Measurements from ENCODE around the gene PTPN4.

Gene PTPN4

DNA sequence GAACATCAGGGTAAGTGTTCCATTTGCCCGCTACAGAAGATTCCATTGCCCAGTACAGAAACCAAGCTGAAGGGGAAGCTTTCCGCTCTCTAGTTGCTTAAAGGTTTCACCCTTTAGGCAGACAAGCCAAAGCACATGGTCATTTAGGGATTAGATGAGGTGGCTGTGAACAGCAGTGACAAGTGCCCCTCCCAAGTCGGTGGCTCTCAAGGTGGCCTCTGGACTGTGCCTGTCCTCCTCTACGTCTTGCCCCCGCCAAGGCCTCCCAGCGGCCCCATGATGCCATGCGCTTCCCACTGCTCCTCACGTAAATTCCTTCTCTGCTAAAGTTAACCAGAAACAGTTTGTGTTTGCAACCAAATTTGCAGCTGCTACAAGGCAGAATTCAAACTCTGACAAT lies 24.2 kb upstream of the PTPN4 start:
- DNase-seq: no peak

DNA sequence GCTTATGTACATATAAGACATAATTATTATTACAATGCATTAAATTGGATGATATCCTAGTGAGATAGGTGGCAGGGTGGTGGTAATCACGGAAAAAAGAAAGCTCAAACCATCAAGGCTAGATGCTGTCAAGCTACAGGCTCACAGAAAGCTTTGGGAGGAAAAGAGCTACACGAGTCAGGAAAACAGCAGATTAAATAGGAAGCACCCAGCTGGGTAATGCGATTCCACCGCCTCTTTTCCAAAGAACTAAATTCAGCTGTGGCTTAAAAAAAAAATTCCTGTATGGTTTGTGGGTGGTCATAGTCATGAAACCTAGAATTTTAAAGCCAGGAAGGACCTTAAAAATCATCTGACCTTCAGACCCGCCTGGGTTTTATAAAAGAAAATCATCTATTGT lies 23.7 kb upstream of the PTPN4 start:
- DNase-seq: no peak

DNA sequence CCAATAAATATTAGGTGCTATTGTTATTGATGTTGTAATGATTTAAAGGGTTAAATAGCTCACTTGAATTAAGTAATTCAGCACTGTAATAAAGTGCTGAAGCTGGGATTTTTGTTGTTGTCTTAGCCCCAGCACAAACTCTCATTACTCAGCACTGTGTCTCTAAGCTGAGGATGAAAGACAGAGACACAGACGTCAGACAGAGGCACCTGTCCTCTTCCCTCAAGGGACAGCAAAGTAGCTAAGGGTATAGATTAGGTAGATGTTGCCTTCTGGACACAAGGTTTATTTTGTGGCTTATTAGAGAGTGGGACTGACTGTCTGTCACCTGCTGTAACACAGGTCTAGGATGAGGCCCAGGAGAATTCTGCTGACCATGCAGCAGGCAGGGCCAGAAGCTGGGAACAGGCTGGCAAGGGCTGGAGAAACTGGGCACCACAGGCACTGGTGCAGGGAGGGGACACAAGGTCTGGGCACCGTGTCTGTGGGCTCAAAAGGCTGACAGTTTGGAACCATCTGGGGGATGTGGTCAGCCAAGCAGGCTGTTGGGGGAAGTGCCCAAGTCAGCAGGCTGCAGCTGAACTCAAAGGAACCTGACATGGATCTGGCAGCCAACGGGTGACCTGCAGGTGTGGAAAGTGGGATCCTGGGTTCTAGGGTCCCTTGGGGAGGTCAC lies 20.0 kb upstream of the PTPN4 start:
- no peak for DNase-seq

DNA sequence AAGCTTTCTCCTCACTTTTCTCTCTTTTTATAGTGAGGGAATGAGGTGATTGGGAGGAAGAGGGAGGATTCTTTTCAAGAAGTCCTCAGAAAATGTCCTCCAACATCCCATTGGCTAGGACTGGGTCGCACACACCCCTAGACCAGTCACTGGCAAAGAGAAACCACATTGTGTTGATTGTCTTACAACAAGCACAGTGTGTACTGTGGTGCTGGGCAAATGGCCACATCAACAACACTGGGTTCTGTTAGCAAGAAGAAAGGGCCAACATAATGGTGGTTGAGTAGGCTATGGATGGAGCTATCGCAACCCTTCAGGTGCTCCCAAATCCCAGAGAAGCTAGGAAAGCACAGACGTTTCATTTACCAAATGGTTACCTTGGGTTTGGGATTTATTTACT lies 18.7 kb upstream of the PTPN4 start:
- DNase-seq: no peak

DNA sequence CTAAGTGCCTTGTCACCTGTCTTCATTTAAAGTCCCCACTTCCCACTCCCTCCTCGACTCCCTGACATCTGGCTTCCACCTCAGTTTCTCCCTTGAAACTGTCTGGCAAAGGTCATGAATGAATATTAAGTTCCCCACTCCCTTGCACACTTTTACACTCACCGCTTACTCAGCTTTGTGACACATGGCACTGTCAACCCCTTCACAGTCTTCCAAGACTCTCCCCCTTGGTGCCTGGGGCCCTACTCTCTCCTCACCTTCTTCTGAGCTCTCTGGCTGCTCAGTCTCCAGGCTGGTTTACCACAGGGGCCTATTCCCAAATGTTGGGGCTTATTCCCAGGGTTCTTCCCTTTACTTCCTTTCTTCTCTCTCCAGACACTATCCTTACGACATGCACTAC lies 17.9 kb upstream of the PTPN4 start:
- no peak for DNase-seq

DNA sequence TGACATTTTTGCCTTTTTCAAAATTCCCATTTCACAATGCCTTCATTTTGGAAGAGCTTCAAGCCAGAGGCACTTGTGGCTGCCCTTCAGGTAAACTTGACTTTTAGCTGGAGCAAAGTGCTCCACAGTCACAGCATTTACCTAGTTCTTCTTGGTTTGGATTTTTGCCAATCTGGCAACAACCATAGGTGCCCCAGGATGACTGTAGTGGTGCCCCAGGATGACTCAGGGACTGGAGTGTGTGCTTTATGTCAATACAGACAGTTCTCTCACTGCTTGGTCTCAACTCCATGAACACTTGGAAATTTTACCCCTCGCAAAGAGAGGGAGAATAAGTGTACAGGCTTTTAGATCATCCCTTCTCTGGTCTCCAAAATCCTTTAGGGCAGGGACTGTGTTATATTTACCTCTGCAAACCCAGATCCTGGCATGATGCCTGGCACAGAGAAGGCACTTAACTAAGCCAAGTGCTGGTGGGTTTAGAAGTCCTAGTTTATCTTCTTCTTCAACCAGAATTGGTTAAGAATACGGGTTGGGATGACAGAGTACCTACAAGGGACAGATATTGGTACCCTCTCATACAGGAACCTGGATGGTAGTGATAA lies 15.3 kb upstream of the PTPN4 start:
- DNase-seq: peak; percentile 24 to 52

DNA sequence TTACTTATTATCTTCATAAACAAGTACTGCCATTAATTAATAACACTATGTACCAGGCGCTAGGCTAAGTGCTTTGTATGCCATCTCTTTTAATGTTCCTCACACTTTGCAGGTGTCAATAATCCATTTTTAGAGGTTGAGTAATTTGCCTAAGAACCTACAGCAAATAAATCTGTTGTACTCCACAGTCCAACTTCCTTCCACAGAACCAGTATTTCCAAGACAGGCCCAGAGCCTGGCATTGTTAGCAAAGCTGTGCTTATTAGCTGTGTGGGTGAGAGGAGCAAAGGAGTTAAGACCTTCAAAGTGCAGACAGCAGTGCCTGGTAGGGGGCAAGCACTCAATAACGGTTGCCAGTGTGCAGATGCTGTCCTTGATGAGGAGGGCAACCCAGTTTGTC lies 14.2 kb upstream of the PTPN4 start:
- DNase-seq: no peak

DNA sequence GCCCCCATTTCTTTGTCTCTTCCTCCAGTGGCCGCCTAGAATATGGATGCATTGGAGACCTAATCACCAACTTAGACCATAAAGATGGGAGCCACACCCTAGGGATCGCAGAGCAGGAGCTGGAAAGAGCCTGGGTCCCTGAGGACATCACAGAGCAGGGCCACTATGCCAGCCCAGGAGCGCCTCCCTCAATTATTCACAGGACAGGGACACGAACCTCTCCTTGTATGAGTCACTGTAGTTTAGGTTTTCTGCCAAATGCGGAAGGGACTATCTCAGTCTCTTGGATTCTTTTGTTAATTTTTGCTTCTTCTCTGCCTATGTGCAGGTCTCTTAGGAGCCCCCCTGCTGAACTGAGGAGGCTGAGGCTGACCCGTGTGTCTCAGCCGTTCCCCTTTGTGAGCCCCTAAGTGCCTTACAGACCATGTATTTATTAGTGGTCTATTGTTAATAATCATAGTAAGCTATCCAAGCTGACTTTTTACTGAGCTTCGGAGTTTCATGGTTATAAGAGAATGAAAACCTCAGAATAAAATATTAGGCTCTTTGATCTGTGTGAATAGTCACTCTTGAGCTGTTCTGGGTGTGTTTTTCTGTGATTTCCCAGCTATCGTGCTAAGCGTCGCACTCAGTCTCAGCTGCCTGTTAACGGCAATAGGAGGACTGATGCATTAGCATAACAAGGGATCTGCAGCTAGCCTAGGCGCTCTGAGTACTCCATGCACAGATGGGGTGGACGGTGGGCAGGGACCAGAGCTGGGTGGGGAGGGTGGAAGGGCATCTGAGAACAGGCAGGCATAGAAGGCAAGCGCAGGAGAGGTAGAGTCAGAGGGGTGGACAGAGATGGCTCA lies 12.7 kb upstream of the PTPN4 start:
- DNase-seq: no peak

DNA sequence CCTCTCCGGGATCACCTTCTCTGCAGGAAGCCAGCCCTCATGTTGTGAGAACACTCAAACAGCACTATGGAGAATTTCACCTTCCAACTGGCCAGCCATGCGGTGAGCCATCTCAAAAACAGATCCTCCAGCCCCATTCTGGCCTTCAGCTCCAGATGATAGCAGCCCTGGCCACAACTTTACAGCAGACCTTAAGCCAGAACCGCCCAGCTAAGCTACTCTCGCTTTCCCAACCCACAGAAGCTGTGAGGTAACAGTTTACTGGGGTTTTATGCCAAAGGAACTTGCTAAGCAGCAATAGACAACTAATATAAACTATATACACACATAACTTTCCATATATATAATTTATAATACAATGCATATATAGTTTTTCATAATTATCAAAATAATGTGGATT lies 11.6 kb upstream of the PTPN4 start:
- DNase-seq: no peak

DNA sequence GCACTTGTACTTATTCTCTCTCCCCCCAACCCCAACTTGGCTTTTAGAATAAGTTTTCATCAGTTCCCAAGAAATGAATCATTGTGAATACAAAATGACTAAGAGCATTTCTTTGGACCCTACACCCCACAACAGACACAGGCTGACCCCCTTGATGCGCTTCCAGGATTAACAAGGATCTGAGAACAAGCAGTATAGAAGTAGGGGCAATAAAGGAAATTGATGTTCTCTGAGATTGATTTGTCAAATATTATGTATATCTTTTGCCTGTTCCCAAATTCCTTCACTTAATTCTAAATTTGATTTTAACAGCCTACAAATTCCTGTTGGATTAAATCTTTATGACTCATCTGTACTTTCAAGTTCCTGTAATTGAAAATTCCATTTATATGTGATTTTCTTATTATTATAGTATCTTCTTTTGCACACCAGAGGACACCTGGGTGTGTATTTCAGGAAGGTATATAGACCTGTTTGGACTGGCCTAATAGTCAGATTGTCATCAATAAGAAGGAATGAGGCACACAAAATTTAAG lies 10.2 kb upstream of the PTPN4 start:
- no peak for DNase-seq

DNA sequence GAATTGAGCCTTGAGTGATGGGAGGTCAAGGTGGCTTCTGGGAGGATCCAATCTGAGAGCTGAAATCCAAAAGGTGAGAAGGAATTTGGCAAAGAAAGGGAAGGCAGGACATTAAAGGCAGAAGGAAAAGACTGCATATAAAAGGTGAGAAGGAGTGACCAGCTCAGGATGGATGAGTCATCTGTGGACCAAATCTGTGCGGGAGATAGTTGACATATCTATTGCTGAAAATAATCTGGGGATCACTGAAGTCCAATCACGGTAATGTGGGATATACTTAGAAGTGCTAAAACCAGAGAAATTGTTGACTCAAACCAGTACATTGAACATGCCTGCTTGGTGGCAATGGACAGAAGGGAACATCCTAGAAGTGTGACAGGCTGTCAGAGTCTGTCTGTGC lies 8.0 kb upstream of the PTPN4 start:
- no peak for DNase-seq

DNA sequence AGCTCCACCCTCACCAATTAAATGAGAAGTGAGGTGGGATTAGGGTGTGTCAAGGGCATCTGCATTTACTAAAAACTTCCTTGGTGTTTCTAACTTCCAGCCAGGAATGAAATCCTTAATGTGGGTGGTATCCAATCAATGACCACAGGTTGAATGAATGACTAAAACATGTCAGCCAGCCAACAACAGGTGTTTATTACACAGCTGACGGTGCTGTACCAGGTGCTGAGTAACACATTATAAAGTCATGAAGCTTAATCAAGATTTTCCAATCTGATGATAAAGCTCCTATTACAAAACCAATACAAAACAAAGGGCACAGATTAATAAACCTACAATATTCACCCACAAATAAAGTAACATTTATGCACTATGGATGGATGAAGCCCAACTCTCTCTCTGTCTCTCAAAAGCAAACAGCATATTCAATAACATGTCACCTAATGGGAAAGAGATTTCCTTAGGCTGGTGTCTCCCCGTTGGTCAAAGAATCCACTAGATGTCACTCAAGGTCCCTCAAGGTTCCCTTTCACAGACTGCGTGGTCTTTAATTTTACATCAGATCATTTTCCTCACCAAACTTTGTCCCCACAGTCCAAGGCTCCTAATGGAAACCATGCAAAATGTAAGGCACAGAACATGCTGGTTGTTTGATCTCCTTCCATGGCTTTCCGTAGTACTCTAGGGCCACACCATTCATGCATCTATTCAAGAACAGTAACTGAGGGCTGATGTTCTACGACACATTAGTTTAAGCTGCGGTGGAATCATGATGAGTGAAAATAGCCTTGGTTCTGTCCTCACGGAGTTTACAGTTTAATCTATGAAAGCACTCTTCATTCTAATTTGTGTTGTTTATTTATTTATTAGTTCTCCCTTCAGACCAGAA lies 6.4 kb upstream of the PTPN4 start:
- DNase-seq: peak; percentile 31 to 55

DNA sequence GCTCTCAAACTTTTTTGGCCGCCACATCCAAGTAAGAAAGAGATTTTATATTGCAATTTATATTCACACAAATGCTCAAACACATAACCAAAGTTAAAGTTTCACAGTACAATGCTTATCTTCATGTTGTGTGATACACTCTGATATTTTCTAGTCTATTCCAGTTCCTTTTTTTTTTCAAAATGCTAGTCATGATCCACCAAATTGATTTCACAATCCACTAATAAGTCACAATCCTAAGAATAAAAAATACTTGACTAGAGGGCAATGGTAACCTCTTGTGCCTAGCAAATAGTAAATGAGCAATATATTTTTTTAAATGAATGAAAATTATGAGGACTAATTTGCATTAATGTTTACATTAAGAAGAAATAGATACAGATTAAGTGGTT lies 5.8 kb upstream of the PTPN4 start:
- no peak for DNase-seq

DNA sequence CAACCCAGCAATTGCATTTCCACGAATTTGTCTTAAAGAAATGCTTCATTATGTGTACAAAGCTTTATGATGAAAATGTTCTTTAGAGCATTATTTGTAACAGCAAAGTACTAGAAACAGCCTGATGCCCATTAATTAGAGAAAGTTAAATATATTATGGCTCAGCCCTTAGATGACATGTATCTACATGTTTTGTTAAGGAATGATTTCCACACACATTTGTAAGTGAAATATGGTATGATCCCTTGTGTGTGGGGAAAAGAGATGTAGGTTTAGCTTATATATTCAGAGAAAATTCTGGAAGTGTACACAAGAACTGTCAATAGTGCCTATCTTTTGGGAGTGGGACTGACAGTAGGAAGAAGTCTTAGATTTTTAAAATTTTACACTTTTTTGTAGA lies 3.8 kb upstream of the PTPN4 start:
- DNase-seq: no peak

DNA sequence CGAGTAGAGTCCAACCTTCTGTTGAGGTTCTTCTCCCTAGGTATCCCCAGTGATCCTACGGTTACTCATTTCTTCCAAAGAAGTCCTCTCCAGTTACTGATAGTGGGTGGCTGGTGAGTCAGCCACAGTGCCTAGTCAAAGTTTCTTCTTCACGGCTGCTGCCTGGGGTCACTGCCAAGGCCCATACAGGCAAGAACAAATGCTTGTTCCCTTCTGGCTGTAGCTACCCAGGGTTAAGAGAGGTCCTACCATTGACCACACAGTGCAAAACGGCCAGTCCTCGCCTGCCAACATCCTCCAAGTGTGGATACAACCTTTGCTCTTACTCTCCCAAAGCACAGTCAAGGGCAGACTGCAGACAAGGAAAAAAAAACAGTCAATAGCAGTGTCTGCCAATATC lies 2.9 kb upstream of the PTPN4 start:
- DNase-seq: no peak

DNA sequence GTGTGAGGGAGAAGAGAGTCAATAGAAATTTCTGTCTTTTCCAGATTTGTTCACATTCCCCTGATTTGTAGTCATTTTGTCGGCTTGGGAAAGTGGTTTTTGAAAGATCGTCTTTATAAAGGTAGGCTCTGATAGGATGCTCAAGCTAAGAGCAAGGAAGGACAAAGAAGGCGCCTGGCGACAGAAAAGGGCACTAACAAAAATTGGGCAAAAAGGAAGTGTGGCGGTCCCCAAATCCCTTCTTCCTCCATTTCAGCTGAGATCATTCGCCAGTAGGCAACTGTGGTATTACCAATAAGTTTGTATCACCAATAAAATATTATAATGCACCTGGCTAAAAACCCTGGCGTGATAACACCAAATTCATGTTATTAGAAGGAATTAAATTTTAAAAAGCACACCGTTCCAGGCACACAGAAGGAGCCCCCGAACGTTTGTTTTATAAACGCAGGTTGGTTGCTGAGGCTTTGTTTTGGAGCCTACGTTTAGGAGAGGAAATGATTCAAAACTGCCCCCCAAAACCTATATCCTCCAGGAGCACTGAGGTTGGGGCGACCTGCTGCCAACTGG lies 756 bp upstream of the PTPN4 start:
- DNase-seq: no peak

DNA sequence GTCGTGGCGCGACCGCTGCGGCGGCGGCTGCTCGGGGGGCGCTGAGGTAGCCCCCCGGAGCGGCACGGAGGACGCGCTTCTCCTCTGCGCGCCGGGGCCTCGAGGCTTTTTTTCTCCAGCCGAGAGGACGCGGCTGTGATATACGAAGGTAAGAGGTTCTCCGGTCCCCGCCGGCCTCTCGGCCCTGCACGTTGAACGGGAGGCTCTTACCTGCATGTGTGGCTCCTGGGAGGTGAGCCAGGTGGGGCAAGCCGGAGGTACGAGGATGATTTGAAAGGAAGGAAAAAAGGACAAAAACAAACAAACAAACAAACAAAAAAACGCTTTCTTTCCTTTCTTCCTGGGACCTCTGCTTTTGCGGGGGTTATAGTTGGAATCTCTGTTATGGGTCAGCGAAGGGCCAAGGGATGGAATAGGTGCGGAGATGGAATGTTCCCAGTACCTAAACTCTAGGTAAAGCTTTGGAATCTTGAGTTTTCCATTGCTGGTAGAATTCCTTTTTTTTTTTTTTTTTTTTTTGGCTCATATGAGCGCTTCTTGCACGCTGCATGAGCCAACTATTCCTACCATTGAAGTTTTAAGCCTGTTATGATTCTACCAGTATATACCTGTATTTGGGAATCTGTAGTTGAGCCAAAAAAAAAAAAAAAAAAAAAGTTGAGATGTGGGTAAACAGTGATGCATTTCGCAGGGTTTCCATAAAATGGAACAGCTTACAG lies 674 bp downstream of the PTPN4 start:
- peak; percentile 33 to 41 for DNase-seq

DNA sequence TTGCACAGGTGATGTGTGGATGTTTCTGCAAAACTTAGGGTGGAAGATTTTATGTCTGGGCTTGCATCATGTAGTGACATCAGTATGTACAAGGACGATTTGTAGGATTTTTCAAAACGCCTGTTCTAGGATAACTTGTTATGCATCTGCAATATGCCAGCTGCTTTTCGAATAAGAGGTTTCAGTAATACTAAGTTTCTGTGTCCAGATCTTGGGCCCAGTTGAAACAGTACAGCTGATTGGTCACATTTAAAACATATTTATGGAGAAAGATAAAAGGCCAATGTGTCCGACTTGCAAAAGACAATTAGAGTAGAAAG lies 1.2 kb downstream of the PTPN4 start:
- DNase-seq: no peak

DNA sequence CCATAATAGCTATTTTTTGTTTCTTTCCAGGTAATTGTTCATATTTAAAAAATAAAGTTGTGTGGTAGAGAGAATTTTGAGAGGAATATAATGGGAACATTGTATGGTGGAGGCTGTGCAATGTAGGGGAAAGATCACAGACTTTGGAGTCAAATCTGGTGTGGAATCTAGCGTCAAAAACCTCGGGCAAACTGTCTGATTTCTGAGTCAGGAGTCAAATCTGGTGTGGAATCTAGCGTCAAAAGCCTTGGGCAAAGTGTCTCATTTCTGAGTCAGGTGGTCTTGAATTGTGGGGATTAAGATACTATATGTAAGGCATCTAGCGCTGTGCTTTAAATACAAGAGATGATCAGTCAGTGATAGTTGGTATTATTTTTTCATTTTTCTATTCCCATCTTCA lies 5.1 kb downstream of the PTPN4 start:
- DNase-seq: no peak

DNA sequence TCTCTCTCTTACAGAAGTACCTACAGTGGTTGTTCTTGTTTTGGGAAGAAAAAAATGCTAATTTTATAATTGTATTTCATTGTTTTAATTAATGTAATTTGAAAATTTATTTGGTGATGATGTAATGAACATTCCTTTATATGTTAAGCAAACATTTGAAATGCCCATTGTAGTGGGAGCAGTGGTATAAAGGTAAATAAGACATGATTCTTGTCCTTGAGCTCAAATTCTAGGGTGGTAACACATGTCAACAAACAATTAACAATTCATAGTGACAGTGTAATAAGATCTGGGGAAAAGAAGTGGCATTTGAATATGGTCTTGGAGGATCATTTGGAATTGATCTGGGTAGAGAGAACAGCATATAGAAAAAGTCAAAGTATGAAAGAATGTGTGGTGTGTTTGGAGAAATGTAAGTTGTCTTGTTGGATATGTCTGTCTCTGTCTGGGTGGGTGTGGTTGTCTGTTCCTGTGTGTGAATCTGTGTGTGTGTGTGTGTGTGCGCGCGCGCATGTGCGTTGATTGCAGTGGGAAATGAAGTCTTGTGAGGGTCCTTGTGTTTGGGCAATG lies 5.8 kb downstream of the PTPN4 start:
- no peak for DNase-seq

DNA sequence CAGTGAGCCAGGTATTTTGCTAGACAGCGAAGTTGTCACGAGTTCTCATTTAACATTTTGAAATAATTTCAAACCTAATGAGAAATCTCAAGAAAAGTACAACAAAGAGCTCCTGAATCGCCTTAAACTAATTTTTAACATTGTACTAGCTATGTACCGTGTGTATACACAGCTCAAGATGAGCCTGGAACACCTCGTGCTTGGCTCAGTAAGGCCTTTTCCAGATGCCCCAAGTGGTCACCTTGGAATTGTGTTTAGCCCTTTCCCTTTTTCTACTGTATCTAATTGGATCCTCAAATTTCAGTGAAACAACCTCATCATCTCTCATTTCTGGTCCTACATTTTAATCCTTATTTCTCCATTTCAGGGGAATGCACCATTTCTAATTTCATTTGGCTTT lies 7.2 kb downstream of the PTPN4 start:
- no peak for DNase-seq

DNA sequence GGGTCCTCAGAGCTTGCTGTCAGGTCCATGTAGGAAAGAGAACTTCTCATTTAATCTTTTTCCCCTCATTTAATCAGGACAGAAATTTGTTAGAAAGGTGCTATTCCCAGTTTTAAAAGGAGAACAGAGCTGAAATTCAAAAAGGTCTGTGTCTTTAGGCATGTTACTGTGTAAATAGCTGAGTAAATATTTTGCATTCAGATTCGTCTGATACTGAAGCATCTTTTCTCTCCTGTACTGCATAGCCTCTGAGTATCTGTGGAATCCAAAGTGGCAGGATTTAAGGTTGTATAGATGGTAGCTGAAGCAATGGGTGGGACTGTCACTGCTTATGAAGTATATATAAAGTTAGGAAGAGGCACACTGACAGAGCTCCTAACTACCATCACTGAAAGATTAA lies 9.0 kb downstream of the PTPN4 start:
- no peak for DNase-seq
